Tibial nerve (tissue), 4 donors: Measurements from ENCODE around the gene NOTCH1. TPM values are rescaled to one million over a fixed set of nuclear protein-coding genes. Genes with fewer than 3 reads are reported as not detected.

ENCODE experiments used
- DNase-seq, 2 donors: peaks; one replicate each; pipeline ENCODE4 v3.0.0-alpha.2; 2019; ENCODE audit warnings: low spot score in 2 of 2
- H3K27ac ChIP-seq, 4 donors: fragments of 200-600 bp; sonication (generic) in 3 of 4; one replicate each; pipeline ENCODE4 v1.5.1; 2017 to 2019; ENCODE audit warnings: mild to moderate bottlenecking in 1 of 4
- H3K27me3 ChIP-seq, 2 donors: fragments of 200-600 bp; sonication (generic) in 1 of 2; one replicate each; pipeline versions ENCODE4 v1.5.1 to v1.6.0; 2017 to 2019
- H3K36me3 ChIP-seq, 3 donors: fragments of 200-600 bp; sonication (generic); one replicate each; pipeline ENCODE4 v1.5.1; 2018 to 2019
- H3K4me1 ChIP-seq, 4 donors: fragments of 200-600 bp; sonication (generic) in 3 of 4; one replicate each; pipeline ENCODE4 v1.5.1; 2017 to 2019
- H3K4me3 ChIP-seq, 4 donors: fragments of 200-600 bp; sonication (generic) in 3 of 4; one replicate each; pipeline ENCODE4 v1.5.1; 2017 to 2019; ENCODE audit warnings: mild to moderate bottlenecking in 1 of 4, moderate library complexity in 1 of 4
- H3K9me3 ChIP-seq, 4 donors: fragments of 200-600 bp; sonication (generic) in 3 of 4; one replicate each; pipeline ENCODE4 v1.5.1; 2017 to 2019
- EP300 ChIP-seq, 2 donors: sonication (generic); formaldehyde crosslinking; IDR thresholded peaks; one replicate each; pipeline ENCODE4 v1.6.1; 2017; ENCODE audit warnings: antibody characterized with exemption in 2 of 2, mild to moderate bottlenecking in 1 of 2
- POLR2A ChIP-seq, 2 donors: fragments of 450-650 bp; IDR thresholded peaks; one replicate each; pipeline ENCODE4 v1.6.1; 2017; ENCODE audit warnings: antibody characterized with exemption in 2 of 2, mild to moderate bottlenecking in 2 of 2, moderate library complexity in 2 of 2
- WGBS, 2 donors: methylation state at CpG; one replicate each; pipeline ENCODE4 v1.1.5; 2018; 5-methylcytosine and 5-hydroxymethylcytosine counted together
- total RNA-seq, 4 donors: library from RNA; depleted of rRNA; stranded (reverse); fragments of >200 nt; gene quantifications; one replicate each; pipeline ENCODE4 v1.1.0, GENCODE V29; 2016
- TF ChIP-seq, protein P1 (sequence below), 5 experiments: fragments of 200-600 bp in 3 of 5; fragments of 450-650 bp in 2 of 5; sonication (generic) in 3 of 5; IDR thresholded peaks; one replicate each; pipeline ENCODE4 v1.5.1; 2016 to 2019; ENCODE audit warnings: antibody characterized with exemption in 5 of 5, mild to moderate bottlenecking in 3 of 5, moderate library complexity in 2 of 5

Gene NOTCH1
- total RNA-seq, 4 donors from 2014 or later, result 29.3 to 65.4 (median 41.5) TPM

DNA sequence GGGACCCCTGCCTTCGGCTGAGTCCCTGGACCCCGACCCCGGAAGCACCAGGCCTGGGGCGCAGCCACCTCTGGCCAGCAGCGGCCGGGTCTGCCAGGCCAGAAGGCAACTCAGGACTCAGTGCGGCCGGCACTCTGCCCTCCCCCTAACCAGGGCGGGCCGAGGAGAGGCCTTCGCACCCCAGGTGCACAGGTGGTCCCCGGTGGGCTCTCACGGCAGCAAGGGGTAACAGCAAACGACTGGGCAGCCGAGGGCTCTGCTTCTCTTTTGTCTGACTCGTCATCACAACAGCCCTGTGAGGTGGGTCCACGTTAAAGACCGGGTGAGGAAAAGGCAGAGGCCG, 20.7 kb upstream of the NOTCH1 start:
- H3K36me3 ChIP-seq, result no peaks in the 10 kb centered on the region
- TF ChIP-seq POLR2A (IDR thresholded peaks at IDR 0.05) (no peak), EP300 (IDR thresholded peaks at IDR 0.05) (no peak)
- TF ChIP-seq, protein P1, sequence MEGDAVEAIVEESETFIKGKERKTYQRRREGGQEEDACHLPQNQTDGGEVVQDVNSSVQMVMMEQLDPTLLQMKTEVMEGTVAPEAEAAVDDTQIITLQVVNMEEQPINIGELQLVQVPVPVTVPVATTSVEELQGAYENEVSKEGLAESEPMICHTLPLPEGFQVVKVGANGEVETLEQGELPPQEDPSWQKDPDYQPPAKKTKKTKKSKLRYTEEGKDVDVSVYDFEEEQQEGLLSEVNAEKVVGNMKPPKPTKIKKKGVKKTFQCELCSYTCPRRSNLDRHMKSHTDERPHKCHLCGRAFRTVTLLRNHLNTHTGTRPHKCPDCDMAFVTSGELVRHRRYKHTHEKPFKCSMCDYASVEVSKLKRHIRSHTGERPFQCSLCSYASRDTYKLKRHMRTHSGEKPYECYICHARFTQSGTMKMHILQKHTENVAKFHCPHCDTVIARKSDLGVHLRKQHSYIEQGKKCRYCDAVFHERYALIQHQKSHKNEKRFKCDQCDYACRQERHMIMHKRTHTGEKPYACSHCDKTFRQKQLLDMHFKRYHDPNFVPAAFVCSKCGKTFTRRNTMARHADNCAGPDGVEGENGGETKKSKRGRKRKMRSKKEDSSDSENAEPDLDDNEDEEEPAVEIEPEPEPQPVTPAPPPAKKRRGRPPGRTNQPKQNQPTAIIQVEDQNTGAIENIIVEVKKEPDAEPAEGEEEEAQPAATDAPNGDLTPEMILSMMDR (IDR thresholded peaks at IDR 0.05), result no peak
- H3K9me3 ChIP-seq, result no peaks in the 10 kb centered on the region
- H3K27me3 ChIP-seq, result no peaks in the 10 kb centered on the region
- H3K4me3 ChIP-seq, result no peak overlapping the region
- DNase-seq, result no peak
- peaks cover 8 to 90% (median 70%) of the 10 kb centered on the region in 4 donors for H3K4me1 ChIP-seq
- peak overlapping the region; percentile 42 to 81 (median 72) for H3K27ac ChIP-seq
- WGBS, 2 donors, result 47 to 54% methylated on average over 9 to 19 of the region's 19 CpGs

DNA sequence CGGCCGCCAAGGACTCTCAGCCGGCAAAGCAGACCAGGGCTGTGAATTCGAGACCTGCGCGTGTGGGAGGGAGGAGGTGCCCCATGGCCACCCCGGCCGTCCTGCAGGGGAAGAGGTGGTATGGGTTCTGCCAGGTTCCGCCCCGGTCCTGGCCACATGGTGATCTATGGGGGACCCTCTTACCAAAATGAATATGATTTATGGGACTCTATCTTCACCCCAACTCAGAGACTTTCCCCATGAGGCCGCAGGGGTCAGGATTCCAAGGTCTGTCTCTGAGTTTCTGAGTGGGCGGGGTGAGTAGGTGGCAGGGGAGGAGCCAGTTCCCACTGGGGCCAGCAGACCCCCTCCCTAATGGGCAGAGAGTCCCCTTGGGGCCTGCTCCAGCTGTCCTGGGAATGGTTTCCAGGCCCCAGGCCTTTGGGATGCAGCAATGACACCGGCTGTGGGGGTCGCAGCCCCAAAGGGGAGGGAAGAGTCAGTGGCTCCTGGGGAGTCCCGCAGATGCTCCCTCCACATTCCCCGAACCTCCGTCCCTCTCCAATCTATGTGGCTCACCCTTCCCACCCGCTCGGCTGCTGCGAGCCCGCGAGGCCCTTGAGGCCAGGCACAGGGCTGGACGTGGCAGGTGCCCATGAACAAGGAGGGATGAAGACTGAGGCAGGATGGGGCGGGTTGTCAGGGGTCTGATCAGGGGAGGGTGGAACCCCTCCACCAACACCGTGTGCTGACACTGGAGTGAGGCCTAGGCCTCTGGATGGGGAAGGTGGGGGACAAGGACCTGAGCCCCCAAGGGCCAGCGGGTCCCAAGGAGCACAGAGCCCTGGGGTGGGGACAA, 20.1 kb upstream of the NOTCH1 start:
- Histone ChIP-seq H3K4me3 (no peak overlapping the region), H3K9me3 (no peaks in the 10 kb centered on the region), H3K36me3 (no peaks in the 10 kb centered on the region), H3K27ac (peak overlapping the region; percentile 42 to 81 (median 72)), H3K27me3 (no peaks in the 10 kb centered on the region), H3K4me1 (peaks cover 8 to 84% (median 67%) of the 10 kb centered on the region in 4 donors)
- TF ChIP-seq EP300 (IDR thresholded peaks at IDR 0.05), result no peak
- TF ChIP-seq, protein P1 (IDR thresholded peaks at IDR 0.05), result no peak
- TF ChIP-seq POLR2A (IDR thresholded peaks at IDR 0.05), result no peak
- 81 to 83% methylated on average over 24 to 26 of the region's 26 CpGs for WGBS, 2 donors
- DNase-seq, result no peak

DNA sequence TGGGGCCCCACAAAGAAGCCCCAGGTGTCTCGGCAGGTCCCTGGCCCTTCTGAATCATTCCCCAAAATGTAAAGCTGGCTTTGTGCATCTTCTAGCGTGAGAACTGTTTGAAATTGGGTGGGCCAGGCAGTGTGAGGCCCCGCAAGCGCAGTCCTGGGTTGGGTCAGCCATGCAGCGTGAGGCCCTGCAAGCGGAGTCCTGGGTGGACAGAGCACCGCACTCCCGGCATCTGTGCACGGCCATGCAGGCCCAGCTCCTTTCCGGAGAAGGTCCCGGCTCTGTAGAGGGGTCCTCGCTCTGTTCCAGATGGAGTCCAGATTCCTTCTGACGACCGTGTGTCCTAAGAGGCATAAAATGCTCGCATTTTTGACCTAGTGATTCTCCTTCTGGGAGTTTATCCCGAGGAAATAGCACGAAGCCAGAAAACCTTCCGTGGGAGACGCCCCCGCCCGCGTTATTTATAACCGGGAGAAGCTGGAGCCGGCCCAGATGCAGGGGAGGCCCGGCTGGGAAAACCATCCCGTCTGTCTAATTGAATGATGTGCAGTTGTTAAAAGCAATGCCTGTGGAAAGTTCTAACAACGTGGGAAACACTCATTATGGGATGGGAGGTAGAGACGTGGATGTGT, 19.4 kb upstream of the NOTCH1 start:
- DNase-seq, result no peak
- Histone ChIP-seq H3K4me3 (no peak overlapping the region), H3K36me3 (no peaks in the 10 kb centered on the region), H3K27me3 (no peaks in the 10 kb centered on the region), H3K4me1 (peaks cover 8 to 77% (median 59%) of the 10 kb centered on the region in 4 donors), H3K27ac (peak overlapping the region in 3 of 4 donors; percentile 68 to 81 (median 76)), H3K9me3 (no peaks in the 10 kb centered on the region)
- TF ChIP-seq POLR2A (IDR thresholded peaks at IDR 0.05), result no peak
- no peak for TF ChIP-seq EP300 (IDR thresholded peaks at IDR 0.05)
- TF ChIP-seq, protein P1 (IDR thresholded peaks at IDR 0.05), result no peak
- 44 to 46% methylated on average over 28 of the region's 28 CpGs for WGBS, 2 donors

DNA sequence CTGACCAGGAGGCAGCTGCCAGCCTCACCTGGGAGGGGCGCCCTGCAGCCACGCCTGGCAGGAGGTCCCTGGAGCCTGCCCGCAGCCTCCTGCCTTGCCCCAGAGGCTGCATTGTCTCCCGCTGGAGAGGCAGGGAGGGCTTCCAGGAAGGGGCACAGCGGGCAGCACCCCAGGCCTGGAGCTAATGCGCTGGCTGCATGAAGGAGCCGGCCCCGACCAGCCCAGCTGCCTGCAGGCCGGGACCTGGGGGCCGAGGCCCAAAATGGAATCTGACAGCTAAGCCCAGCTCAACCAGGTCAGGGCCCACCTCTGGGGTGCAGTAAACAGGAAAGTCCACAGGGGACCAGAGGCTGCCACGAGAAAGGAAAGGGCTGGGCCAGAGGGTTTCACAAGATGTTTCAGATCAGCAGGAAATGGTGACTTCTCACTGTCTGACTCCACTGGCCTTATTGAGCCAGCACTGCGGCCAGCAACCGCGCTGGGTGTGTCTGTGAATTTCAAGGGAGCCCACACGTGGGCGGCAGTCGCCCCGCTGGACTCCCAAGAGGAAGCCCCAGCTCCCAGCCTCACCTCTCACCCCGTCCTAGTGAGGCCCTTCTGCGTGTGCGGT, 18.6 kb upstream of the NOTCH1 start:
- no peak overlapping the region for H3K4me3 ChIP-seq
- peak overlapping the region; percentile 13 to 81 (median 72) for H3K27ac ChIP-seq
- WGBS, 2 donors, result 64 to 66% methylated on average over 18 of the region's 21 CpGs
- peak; percentile 57 to 65 for TF ChIP-seq EP300 (IDR thresholded peaks at IDR 0.05)
- peak in 1 of 2 donors; percentile 28 for TF ChIP-seq POLR2A (IDR thresholded peaks at IDR 0.05)
- TF ChIP-seq, protein P1 (IDR thresholded peaks at IDR 0.05), result peak in 2 of 5 experiments; percentile 70
- H3K9me3 ChIP-seq, result peaks cover 0 to 2% (median 0%) of the 10 kb centered on the region in 4 donors
- peak; percentile 66 to 73 for DNase-seq
- peaks cover 8 to 70% (median 57%) of the 10 kb centered on the region in 4 donors for H3K4me1 ChIP-seq
- H3K36me3 ChIP-seq, result no peaks in the 10 kb centered on the region
- H3K27me3 ChIP-seq, result no peaks in the 10 kb centered on the region
